ENCODE results near the gene CAMTA2.
A peak's percentile ranks its signal among the peaks of the same experiment; 100 is the strongest.

CAMTA2 gene

GRCh38 chr17:4969047-4969550, 18.4 kb downstream of the CAMTA2 start:
- peak; percentile 96 for DNase-seq (ENCODE audit: low read depth)
- H3K4me3 ChIP-seq (ENCODE audit: control insufficient read depth, low read depth, low read length) = peak overlapping the region; percentile 93
- no peak for TF ChIP-seq CTCF (conservative IDR thresholded peaks at IDR 0.05; ENCODE audit: control insufficient read depth, insufficient read depth, low read depth, low read length)

GRCh38 chr17:4968486-4969046, 18.9 kb downstream of the CAMTA2 start:
- H3K4me3 ChIP-seq (ENCODE audit: control insufficient read depth, low read depth, low read length) = peak overlapping the region; percentile 93
- DNase-seq (ENCODE audit: low read depth) = no peak
- TF ChIP-seq CTCF (conservative IDR thresholded peaks at IDR 0.05; ENCODE audit: control insufficient read depth, insufficient read depth, low read depth, low read length) = no peak

- peak; percentile 98 for DNase-seq (ENCODE audit: low read depth)
- H3K4me3 ChIP-seq (ENCODE audit: control insufficient read depth, low read depth, low read length) = peak within 1 kb of the TSS; percentile 93
- no peak for TF ChIP-seq CTCF (conservative IDR thresholded peaks at IDR 0.05; ENCODE audit: control insufficient read depth, insufficient read depth, low read depth, low read length)
These were observed 19.7 kb downstream of the CAMTA2 start, which contains the start of gene SPAG7 for GRCh38 chr17:4967539-4968485. Gene SPAG7, minus strand, starts transcription at chr17:4967817. Its CDS starts 13 bp downstream, at chr17:4967804.

- DNase-seq (ENCODE audit: low read depth) = peak; percentile 100
These were observed 20.5 kb downstream of the CAMTA2 start for GRCh38 chr17:4966844-4967538.

GRCh38 chr17:4965311-4965986, 22.0 kb downstream of the CAMTA2 start:
- no peak for DNase-seq (ENCODE audit: low read depth)
- TF ChIP-seq CTCF (conservative IDR thresholded peaks at IDR 0.05; ENCODE audit: control insufficient read depth, insufficient read depth, low read depth, low read length) = no peak
- no peak overlapping the region for H3K4me3 ChIP-seq (ENCODE audit: control insufficient read depth, low read depth, low read length)

More at GRCh38 chr17:4966844-4967538, 20.5 kb downstream of the CAMTA2 start:
- H3K4me3 ChIP-seq (ENCODE audit: control insufficient read depth, low read depth, low read length) = peak overlapping the region; percentile 93
- TF ChIP-seq CTCF (conservative IDR thresholded peaks at IDR 0.05; ENCODE audit: control insufficient read depth, insufficient read depth, low read depth, low read length) = no peak

All from fibroblast of mammary gland (primary cell).